H1 (cell line): Measurements from ENCODE around the gene GXYLT1. TPM values are rescaled to one million over a fixed set of nuclear protein-coding genes. Genes with fewer than 3 reads are reported as not detected.

Experiments used
- ZNF274 ChIP-seq: IDR thresholded peaks from 2 replicates; pipeline ENCODE4 v1.7.0; 2012; ENCODE audit warnings: low read length, borderline replicate concordance; ENCODE audit errors: extremely low read depth
- polyA plus RNA-seq, 7 experiments: library from polyadenylated mRNA; depleted of rRNA in 3 of 7; stranded (reverse) in 5 of 7; unstranded in 2 of 7; fragments of >200 nt in 5 of 7; fragments of 200-250 nt in 2 of 7; gene quantifications; 1 replicate in 5 of 7; 2 replicates in 1 of 7; 4 replicates in 1 of 7; pipeline versions ENCODE4 v1.2.1 to v1.2.3, GENCODE V29; 2011 to 2013; ENCODE audit warnings: missing spikeins in 2 of 7, mixed read lengths in 2 of 7
- total RNA-seq: library from RNA; stranded (reverse); fragmentation: NEBNext Ultra II Directional; extraction: Animal tissue kit (Norgen Biotek cat#: 25700); gene quantifications from 2 replicates; pipeline ENCODE4 v1.2.1, GENCODE V29; 2021
- TF ChIP-seq, protein P1 (sequence below): IDR thresholded peaks from 2 replicates; pipeline ENCODE4 v1.6.1; 2012; ENCODE audit warnings: inconsistent platforms

The GXYLT1 gene
- total and polyA plus RNA-seq, 2 of the 8 experiments (the other 6 are each of a cell fraction or from before 2014, with no cell fraction given) = 3.1 to 10.7 TPM

DNA sequence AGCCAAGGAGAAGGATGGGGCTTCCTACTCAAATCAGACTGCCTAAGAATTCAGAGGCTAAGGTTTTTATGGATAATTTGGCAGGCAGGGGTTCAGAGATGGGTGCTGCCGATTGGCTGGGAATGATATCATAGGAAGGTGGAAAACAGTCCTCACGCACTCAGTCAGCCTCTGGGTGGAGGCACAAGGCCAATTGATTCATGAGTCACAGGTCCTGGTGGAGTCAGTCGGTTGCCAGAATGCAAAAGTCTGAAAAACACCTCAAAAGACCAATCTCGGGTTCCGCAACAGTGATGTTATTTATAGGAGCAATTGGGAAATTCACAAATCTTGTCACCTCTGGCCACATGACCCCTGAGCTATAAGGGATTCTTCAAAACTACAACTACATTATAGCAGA, 105.5 kb downstream of the GXYLT1 start (continued):
- TF ChIP-seq ZNF274 = no peak
- TF ChIP-seq, protein P1, sequence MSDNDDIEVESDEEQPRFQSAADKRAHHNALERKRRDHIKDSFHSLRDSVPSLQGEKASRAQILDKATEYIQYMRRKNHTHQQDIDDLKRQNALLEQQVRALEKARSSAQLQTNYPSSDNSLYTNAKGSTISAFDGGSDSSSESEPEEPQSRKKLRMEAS = no peak
